ENCODE data around the gene PLCB3.

GRCh38 chr11:64299847-64300648, 48.7 kb downstream of the PLCB3 start, which contains the start of gene CATSPERZ:
- TF ChIP-seq FOXA1 (IDR thresholded peaks at IDR 0.05) = no peak
- no peak for TF ChIP-seq FOXM1 (IDR thresholded peaks at IDR 0.05; ENCODE audit: borderline replicate concordance)
- no peak for TF ChIP-seq ZNF384 (IDR thresholded peaks at IDR 0.05)
